SK-N-SH (cell line): Measurements from ENCODE around the gene SEMA4D. TPM values are rescaled to one million over a fixed set of nuclear protein-coding genes. Genes with fewer than 3 reads are reported as not detected.

Experiments
- CTCF ChIA-PET: fragments of 300-600, 350-600 bp; formaldehyde crosslinking; extraction: SDS; loops from one replicate; lab custom pipeline; 2021; lab: Yijun Ruan, JAX
- POLR2A ChIA-PET: fragments of 350-600 bp; sonication (Branson Sonifier 250); formaldehyde crosslinking; extraction: SDS; loops from one replicate; lab custom pipeline; 2020; ENCODE audit warnings: antibody characterized with exemption, inconsistent platforms; lab: Yijun Ruan, JAX
- DNase-seq: peaks from one replicate; pipeline ENCODE4 v3.0.0; 2012
- H2AFZ ChIP-seq: fragments of 200-600 bp; sonication (generic); 2 replicates; pipeline ENCODE4 v1.8.1; 2016; ENCODE audit warnings: antibody characterized with exemption, mild to moderate bottlenecking, low read depth
- H3F3A ChIP-seq: fragments of 200-600 bp; sonication (generic); replicated peaks from 2 replicates; pipeline ENCODE3; 2016; ENCODE audit warnings: antibody characterized with exemption, mild to moderate bottlenecking; ENCODE audit not compliant: insufficient read depth
- H3K27ac ChIP-seq, 2 experiments: fragments of 200-500 bp in 1 of 2; fragments of 200-600 bp in 1 of 2; sonication (Bioruptor generic) in 1 of 2; sonication (generic), shearing (Covaris generic) in 1 of 2; 2 replicates each; pipeline versions ENCODE4 v1.5.1 to v1.6.1; 2014 to 2016; ENCODE audit warnings: low read depth in 2 of 2, inconsistent platforms in 1 of 2, low read length in 1 of 2, mild to moderate bottlenecking in 1 of 2, mixed read lengths in 1 of 2
- H3K27me3 ChIP-seq: fragments of 200-600 bp; sonication (generic), shearing (Covaris generic); 2 replicates; pipeline ENCODE4 v1.6.1; 2016; ENCODE audit warnings: mixed run types; ENCODE audit not compliant: insufficient read depth
- H3K36me3 ChIP-seq, 2 experiments: fragments of 200-500 bp in 1 of 2; fragments of 200-600 bp in 1 of 2; sonication (Bioruptor generic) in 1 of 2; sonication (generic) in 1 of 2; replicated peaks in 1 of 2; 2 replicates each; pipeline versions ENCODE3 to v1.5.1; 2014 to 2016; ENCODE audit warnings: low read length in 1 of 2, mild to moderate bottlenecking in 1 of 2; ENCODE audit not compliant: insufficient read depth in 2 of 2, control insufficient read depth in 1 of 2
- H3K4me1 ChIP-seq, 2 experiments: fragments of 200-500 bp in 1 of 2; fragments of 200-600 bp in 1 of 2; sonication (Bioruptor generic) in 1 of 2; sonication (generic), shearing (Covaris generic) in 1 of 2; 2 replicates each; pipeline versions ENCODE4 v1.5.1 to v1.6.1; 2014 to 2016; ENCODE audit warnings: low read depth in 1 of 2, low read length in 1 of 2, mixed run types in 1 of 2; ENCODE audit not compliant: insufficient read depth in 2 of 2, control insufficient read depth in 1 of 2
- H3K4me2 ChIP-seq: fragments of 200-600 bp; sonication (generic), shearing (Covaris generic); 2 replicates; pipeline ENCODE4 v1.6.1; 2017; ENCODE audit warnings: mixed run types
- H3K4me3 ChIP-seq, 2 experiments: fragments of 200-500 bp in 1 of 2; fragments of 200-600 bp in 1 of 2; sonication (Bioruptor generic) in 1 of 2; sonication (generic), shearing (Covaris generic) in 1 of 2; 2 replicates each; pipeline versions ENCODE4 v1.5.1 to v1.8.1; 2014 to 2016; ENCODE audit warnings: low read depth in 2 of 2, inconsistent platforms in 1 of 2, low read length in 1 of 2, mild to moderate bottlenecking in 1 of 2, mixed read lengths in 1 of 2, moderate library complexity in 1 of 2
- H3K79me2 ChIP-seq: fragments of 200-600 bp; sonication (generic); 2 replicates; pipeline ENCODE4 v1.8.1; 2017; ENCODE audit warnings: mild to moderate bottlenecking; ENCODE audit not compliant: insufficient read depth
- H3K9ac ChIP-seq: fragments of 200-600 bp; sonication (generic); 2 replicates; pipeline ENCODE4 v1.6.1; 2017; ENCODE audit warnings: mixed run types
- H3K9me2 ChIP-seq: fragments of 200-600 bp; sonication (generic); 2 replicates; pipeline ENCODE4 v1.6.1; 2017; ENCODE audit warnings: mixed run types
- H3K9me3 ChIP-seq: fragments of 200-600 bp; sonication (generic); 2 replicates; pipeline ENCODE4 v1.6.1; 2017; ENCODE audit warnings: mixed run types, mild to moderate bottlenecking, moderate library complexity
- H4K20me1 ChIP-seq: fragments of 200-600 bp; sonication (generic); 2 replicates; pipeline ENCODE4 v1.6.1; 2017; ENCODE audit warnings: mild to moderate bottlenecking, mixed run types; ENCODE audit not compliant: insufficient read depth
- CHD2 ChIP-seq: fragments of 150-350 bp; IDR thresholded peaks from 2 replicates; pipeline ENCODE4 v1.6.1; 2018; ENCODE audit warnings: low read length; ENCODE audit not compliant: partially characterized antibody
- EP300 ChIP-seq, 2 experiments: IDR thresholded peaks; 2 replicates each; pipeline versions ENCODE4 v1.4.0 to v1.6.1; 2012; ENCODE audit warnings: borderline replicate concordance in 1 of 2, low read depth in 1 of 2, low read length in 1 of 2
- FOSL2 ChIP-seq: IDR thresholded peaks from 2 replicates; pipeline ENCODE4 v1.4.0; 2012; ENCODE audit warnings: low read depth, mild to moderate bottlenecking, moderate library complexity, borderline replicate concordance
- FOXJ3 ChIP-seq: sonication (generic); formaldehyde crosslinking; IDR thresholded peaks from 2 replicates; pipeline ENCODE4 v1.5.1; 2020; ENCODE audit warnings: mild to moderate bottlenecking, missing genetic modification reagents
- FOXM1 ChIP-seq: IDR thresholded peaks from 2 replicates; pipeline ENCODE4 v1.4.0; 2012; ENCODE audit warnings: low read depth, mild to moderate bottlenecking
- JUND ChIP-seq: IDR thresholded peaks from 2 replicates; pipeline ENCODE4 v1.4.0; 2012
- MXI1 ChIP-seq: IDR thresholded peaks from 2 replicates; pipeline ENCODE4 v1.6.1; 2012; ENCODE audit warnings: mild to moderate bottlenecking, low read depth, low read length, improper control_type of control experiment
- NFIC ChIP-seq: IDR thresholded peaks from 2 replicates; pipeline ENCODE4 v1.4.0; 2012; ENCODE audit warnings: borderline replicate concordance
- PBX3 ChIP-seq: IDR thresholded peaks from 2 replicates; pipeline ENCODE4; 2012
- POLR2AphosphoS5 ChIP-seq: IDR thresholded peaks from 2 replicates; pipeline ENCODE4 v1.6.1; 2012; ENCODE audit warnings: low read depth, low read length
- RCOR1 ChIP-seq: fragments of 150-350 bp; IDR thresholded peaks from 2 replicates; pipeline ENCODE4 v1.6.1; 2017; ENCODE audit warnings: antibody characterized with exemption, low read length
- REST ChIP-seq: IDR thresholded peaks from 2 replicates; pipeline ENCODE4 v1.6.1; 2012; ENCODE audit warnings: mild to moderate bottlenecking, low read depth, low read length, moderate library complexity
- RFX5 ChIP-seq: IDR thresholded peaks from 2 replicates; pipeline ENCODE4 v1.6.1; 2012; ENCODE audit warnings: mild to moderate bottlenecking, improper control_type of control experiment, low read length
- SIN3A ChIP-seq: IDR thresholded peaks from 2 replicates; pipeline ENCODE4 v1.6.1; 2012; ENCODE audit warnings: low read depth, mild to moderate bottlenecking, low read length, moderate library complexity, borderline replicate concordance
- SMC3 ChIP-seq: IDR thresholded peaks from 2 replicates; pipeline ENCODE4 v1.6.1; 2012; ENCODE audit warnings: low read depth, low read length, improper control_type of control experiment
- TCF12 ChIP-seq: IDR thresholded peaks from 2 replicates; pipeline ENCODE4 v1.4.0; 2012
- TEAD4 ChIP-seq: IDR thresholded peaks from 2 replicates; pipeline ENCODE4 v1.4.0; 2012; ENCODE audit warnings: mild to moderate bottlenecking, borderline replicate concordance; ENCODE audit not compliant: insufficient read depth
- USF2 ChIP-seq: fragments of 150-350 bp; IDR thresholded peaks from 2 replicates; pipeline ENCODE4 v1.6.1; 2017; ENCODE audit warnings: antibody characterized with exemption, low read length, low read depth, borderline replicate concordance
- ZBTB33 ChIP-seq: IDR thresholded peaks from 2 replicates; pipeline ENCODE4 v1.4.0; 2012; ENCODE audit warnings: low read depth, borderline replicate concordance
- WGBS: methylation state at CpG from one replicate; pipeline ENCODE4 v1.1.6; 2017; ENCODE audit warnings: low lambda C conversion rate; 5-methylcytosine and 5-hydroxymethylcytosine counted together
- polyA plus RNA-seq, 3 experiments: library from polyadenylated mRNA; depleted of rRNA; stranded (reverse); fragments of >200 nt; gene quantifications; 2 replicates each; pipeline ENCODE4 v1.2.3, GENCODE V29; 2012

The SEMA4D gene
- polyA plus RNA-seq, 1 of the 3 experiments (the other 2 are of a cell fraction) = 4.8 TPM

GRCh38 chr9:89477811-89478630 is 19.9 kb downstream of the SEMA4D start:
- H3K9ac ChIP-seq = no peak overlapping the region
- no peak for DNase-seq
- H3K27me3 ChIP-seq = no peaks in the 10 kb centered on the region
- no peaks in the 10 kb centered on the region for H3K9me2 ChIP-seq
- no peaks in the 10 kb centered on the region for H3K36me3 ChIP-seq
- peak overlapping the region; percentile 53 for H3K4me2 ChIP-seq
- no peaks in the 10 kb centered on the region for H3K9me3 ChIP-seq
- no peak overlapping the region for H2AFZ ChIP-seq
- H3K27ac ChIP-seq = peak overlapping the region; percentile 47 to 53
- no peak overlapping the region for H3K4me3 ChIP-seq
- peaks cover 11% of the 10 kb centered on the region for H3F3A ChIP-seq
- H4K20me1 ChIP-seq = no peaks in the 10 kb centered on the region
- CTCF ChIA-PET = no interaction called here
- POLR2A ChIA-PET = no interaction called here
- 68% methylated on average over 9 of the region's 9 CpGs for WGBS
- no peaks in the 10 kb centered on the region for H3K79me2 ChIP-seq
- H3K4me1 ChIP-seq = peaks cover 5 to 47% of the 10 kb centered on the region in 2 experiments; a peak in 2 of 4 replicates
- TF ChIP-seq TCF12 (peak; percentile 34; the same call in 1 of the 2 replicates), TEAD4 (no peak), FOSL2 (no peak), FOXM1 (no peak), JUND (no peak; the same call in 1 of the 2 replicates), PBX3 (no peak), EP300 (IDR thresholded peaks at IDR 0.05; ENCODE audit: borderline replicate concordance in 1 of 2, low read depth in 1 of 2, low read length in 1 of 2) (no peak), SMC3 (no peak)

- ChIA-PET POLR2A (no interaction called here), CTCF (no interaction called here)
- no peak overlapping the region for H3K4me3 ChIP-seq
- no peaks in the 10 kb centered on the region for H3K9me2 ChIP-seq
- no peak overlapping the region for H3K9ac ChIP-seq
- H3K4me1 ChIP-seq = peaks cover 5 to 41% of the 10 kb centered on the region in 2 experiments; a peak in 2 of 4 replicates
- H3K27ac ChIP-seq = peak overlapping the region; percentile 47 to 53
- peak overlapping the region; percentile 53 for H3K4me2 ChIP-seq
- H3F3A ChIP-seq = peaks cover 11% of the 10 kb centered on the region
- H2AFZ ChIP-seq = no peak overlapping the region
- no peaks in the 10 kb centered on the region for H3K36me3 ChIP-seq
- H4K20me1 ChIP-seq = no peaks in the 10 kb centered on the region
- no peaks in the 10 kb centered on the region for H3K27me3 ChIP-seq
- no peaks in the 10 kb centered on the region for H3K79me2 ChIP-seq
- H3K9me3 ChIP-seq = no peaks in the 10 kb centered on the region
- DNase-seq = no peak
- WGBS = 86% methylated on average over 7 of the region's 7 CpGs
- TF ChIP-seq POLR2AphosphoS5 (no peak), SIN3A (no peak), USF2 (no peak), RCOR1 (no peak), MXI1 (no peak), FOXJ3 (CRISPR knock-in tag) (no peak), TCF12 (no peak), EP300 (IDR thresholded peaks at IDR 0.05; ENCODE audit: borderline replicate concordance in 1 of 2, low read depth in 1 of 2, low read length in 1 of 2) (no peak), REST (no peak), FOXM1 (no peak), NFIC (no peak), RFX5 (no peak), CHD2 (no peak), ZBTB33 (no peak), SMC3 (no peak), JUND (no peak)
Observed at GRCh38 chr9:89477384-89477783, 20.5 kb downstream of the SEMA4D start.
